ENCODE results near the gene CLCN1.

- TF ChIP-seq CTCF (IDR thresholded peaks at IDR 0.05) (no peak), POLR2A (IDR thresholded peaks at IDR 0.05; ENCODE audit: low read depth) (no peak), EP300 (IDR thresholded peaks at IDR 0.05) (no peak)
Measured at GRCh38 chr7:143288836-143289235, 27.1 kb upstream of the CLCN1 start.

Measured in esophagus muscularis mucosa (tissue), 4 donors.